Stimulated activated CD4-positive, alpha-beta T cell treated with anti-CD3 and anti-CD28 coated beads, TNF-alpha, amount 100 ng/mL, for 4 hours (primary cell): ENCODE results near the gene FOXD1.

Experiments
- DNase-seq, 3 experiments: peaks; one replicate each; pipeline ENCODE4 v3.0.0-alpha.2; 2020; ENCODE audit warnings: low read depth in 3 of 3

Gene FOXD1

DNA sequence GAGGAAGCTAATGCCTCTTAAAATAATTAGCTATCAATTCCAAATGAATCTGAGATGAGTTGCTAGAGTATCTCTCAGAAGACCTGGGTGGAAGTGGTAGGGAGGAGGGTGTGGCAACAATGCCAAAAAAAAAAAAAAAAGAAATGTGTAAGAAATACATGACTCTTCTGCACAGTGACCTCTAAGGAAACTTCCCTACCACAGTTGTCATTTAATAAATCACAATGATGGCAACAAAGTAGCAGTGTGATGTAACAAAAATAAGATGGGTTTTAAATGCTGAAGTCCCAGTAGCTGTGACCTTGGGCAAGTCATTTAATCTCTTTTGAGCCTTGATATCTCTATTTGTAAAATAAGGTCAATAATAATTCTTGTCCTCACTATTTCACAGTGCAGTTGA, 7.2 kb downstream of the FOXD1 start:
- no peak for DNase-seq

DNA sequence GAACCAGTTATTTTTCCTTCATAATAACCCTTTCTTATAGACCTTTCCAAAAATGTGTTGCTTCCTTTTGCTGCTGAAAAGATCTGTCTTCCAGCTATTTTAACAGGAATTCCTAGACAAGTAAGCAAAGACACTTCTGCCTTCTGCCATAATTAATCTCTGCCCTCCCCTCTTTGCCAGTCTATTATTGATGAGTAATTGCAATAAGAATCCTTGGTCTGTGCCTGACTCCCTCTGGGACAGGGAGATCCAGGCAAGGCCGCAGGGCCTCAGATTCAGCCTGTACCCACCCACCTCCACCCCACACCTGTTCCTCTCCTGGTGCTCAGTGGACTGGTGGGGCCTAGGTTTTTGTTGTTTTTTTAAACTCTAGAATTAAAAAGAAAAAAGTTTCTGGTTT, 8.3 kb downstream of the FOXD1 start:
- no peak for DNase-seq

DNA sequence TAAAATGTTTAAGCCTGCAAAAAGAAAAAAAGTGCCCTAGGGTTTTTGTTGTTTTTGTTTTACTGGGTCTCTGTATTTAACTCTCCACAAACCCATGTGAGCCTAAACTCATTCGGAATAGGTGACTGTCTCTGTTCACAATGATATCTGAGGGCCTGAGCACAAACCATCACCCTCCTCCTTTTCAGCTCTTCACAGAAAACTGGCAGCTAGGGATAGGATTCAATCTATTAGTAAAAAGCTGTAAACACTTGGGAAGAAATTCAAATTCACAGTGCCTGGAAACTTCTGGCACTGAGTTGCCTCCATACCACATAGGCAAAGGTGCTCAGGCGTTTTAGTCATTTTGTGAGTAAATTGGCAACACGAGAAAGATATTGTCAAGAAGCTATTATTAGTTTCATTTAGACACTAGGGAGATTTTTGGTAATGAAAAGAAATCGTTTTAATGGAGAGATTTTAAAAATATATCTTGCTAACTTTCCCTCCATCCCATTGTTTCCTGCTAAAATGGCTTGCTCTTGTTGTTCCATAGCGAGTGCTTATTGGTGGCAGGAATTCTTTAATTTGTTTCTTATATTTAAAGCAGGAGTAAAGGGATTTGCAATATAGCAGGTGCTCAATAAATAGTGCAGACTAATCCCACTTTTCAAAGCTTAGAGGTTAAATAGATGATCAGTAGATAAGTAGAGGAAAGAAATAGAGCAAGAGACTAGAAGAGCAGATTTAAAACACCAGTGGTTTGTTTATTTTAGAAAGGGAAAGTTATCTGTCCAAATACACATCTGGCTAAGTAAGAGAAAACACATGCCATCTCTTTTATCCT, 9.7 kb downstream of the FOXD1 start:
- DNase-seq, result no peak

DNA sequence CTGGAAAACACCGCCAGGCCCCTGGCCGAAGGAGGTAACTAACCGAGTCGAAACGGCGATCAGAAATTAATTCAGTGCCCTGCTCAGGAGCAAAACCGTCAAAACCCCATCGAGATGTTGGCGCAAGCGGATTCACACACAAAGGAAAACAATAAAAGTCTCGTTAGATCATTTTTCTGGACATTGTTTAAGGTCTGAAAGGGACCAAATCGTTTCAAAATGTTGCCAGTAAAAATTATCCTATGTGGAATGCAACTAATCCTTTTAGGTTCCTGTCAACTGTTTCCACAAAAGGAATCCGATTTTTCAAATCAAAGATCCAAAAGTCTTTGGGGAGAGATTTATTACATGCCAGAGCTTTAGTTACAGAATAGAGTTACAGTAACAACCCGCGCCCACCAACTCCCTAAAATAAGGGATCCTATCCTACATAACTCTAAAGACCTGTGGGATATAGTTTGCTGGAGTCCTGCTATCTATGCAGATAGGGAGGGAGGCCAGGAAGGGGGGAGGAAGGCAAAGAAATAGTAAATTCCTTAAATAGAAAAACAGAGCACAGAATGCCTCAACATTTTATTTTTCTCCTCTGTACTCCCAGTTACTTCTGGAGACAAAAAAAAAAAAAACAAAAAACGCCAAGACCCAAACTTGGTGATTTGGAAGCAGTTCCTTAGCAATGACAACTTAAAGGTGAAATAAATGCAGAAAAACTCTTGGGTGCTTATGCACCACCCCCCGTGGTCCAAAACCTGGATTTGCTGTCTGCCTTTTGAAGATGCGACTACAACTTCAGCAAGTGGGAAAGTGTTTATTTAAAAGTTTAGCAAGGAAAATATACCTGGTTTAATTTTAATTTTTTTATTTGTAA, 10.6 kb downstream of the FOXD1 start:
- DNase-seq, result no peak

DNA sequence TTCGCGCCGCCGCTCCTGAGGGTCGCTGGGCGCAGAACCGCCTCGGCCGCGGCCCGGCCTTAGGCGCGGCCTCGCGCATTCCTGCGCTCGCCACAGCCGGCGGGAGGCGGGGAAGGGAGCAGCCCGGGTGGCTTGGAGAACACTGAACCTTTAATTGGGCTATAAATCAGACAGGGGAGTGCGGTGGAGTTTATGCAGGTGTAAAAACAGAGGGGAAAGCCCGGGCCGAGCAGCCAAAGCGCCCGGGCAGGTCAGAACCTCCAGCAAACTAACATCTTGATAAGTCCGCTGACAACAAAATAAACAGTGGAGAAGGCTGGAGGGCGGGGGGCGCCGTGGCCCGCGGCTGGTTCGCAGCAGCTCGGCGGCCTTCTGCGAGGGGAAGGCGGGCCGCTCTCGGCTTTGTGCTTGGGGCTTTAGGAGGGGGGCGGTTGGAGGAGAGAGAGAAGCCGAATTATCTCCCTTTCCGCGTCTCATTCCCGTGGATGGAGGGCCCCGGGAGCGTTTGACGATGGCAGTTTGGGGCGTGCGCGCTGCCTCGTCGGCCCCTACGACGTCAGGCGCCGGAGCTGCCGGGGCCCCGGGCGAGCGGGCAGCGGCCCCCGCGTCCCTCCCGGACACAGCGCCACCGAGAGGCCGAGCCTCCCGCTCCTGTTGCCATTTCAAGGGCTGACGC, 11.3 kb downstream of the FOXD1 start:
- no peak for DNase-seq

DNA sequence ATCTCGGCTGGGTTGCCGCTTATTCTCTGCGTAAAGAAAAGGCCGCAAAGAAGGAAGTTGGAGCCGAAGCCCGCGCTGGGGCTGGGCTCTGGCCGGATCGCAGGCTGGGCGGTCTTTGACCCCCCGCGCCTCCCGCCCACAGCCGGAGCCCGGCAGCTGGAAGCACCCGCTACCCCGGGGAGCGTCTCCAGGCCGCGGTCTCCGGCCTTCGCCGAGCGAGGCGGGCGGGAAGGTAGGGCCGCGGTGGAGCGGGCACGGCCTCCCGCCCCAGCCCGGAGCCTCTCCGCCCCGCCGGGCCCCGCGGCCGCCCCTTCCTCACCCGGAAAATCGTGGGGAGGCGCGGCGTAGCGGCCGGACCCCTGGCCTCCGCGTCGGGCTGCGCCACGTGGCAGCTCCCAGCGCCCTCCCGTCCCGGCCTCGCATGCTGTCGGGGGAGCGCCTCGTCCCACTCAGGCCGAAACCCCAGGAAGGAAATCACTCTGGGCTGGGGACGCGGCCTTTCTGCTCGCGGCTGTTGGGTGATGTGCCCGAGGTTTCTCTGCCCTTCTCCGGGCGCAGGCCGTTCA, 12.0 kb downstream of the FOXD1 start:
- no peak for DNase-seq

DNA sequence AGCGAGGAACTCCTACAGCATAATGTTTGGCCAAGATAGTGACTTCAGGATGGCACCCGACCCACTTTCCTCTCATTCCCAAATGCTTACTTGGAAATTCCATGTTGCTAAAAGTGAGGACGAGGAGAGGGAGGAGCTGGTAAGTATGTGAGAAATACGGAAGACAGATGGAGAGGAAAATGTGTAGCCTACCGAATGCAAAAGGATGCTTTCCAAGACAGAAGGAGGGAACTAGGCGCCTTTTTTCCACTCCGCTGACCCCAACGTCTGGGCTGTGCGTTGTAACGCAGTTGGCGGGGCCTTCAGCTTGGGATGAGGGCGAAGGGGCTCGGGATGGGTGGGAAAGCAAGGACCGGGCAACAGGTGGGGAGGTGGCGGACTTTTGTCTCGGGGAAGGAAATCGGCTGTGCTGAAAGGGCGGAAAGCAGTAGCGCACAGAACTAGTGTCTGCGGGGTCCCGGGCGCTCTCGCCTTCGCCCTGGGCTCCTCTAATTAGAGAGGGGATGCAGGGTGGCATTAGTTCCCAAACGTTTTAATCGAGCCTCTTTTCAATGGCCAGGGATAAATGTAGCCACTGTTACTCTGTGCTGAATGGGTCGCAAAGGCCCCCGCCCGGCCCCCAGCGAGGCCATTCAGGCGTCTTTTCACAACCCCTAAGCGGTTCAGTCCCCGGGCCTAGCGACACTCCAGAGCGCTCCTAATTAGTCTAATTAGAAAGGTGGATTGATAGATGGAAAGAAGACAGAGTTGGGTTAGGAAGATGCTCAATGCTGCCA, 12.6 kb downstream of the FOXD1 start:
- DNase-seq, result no peak

DNA sequence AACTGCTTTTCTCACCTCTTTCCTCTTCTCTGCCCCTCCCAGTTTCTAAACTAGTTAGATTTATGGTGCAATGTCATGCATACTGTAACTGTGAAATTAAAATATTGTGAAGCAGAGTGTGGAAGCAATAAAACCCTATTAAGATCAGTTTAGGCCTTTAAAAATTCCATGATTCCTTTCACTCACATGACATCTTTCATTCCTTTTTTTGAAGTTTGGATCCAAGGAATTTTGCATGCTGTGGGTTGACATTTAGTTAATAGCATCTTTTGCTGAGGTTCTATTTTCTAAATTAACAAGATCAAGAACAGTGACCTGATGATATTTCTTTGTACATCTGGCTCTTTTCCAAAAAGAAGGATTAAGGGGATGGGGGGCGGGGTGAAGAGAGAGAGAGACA, 13.7 kb downstream of the FOXD1 start:
- DNase-seq, result no peak

DNA sequence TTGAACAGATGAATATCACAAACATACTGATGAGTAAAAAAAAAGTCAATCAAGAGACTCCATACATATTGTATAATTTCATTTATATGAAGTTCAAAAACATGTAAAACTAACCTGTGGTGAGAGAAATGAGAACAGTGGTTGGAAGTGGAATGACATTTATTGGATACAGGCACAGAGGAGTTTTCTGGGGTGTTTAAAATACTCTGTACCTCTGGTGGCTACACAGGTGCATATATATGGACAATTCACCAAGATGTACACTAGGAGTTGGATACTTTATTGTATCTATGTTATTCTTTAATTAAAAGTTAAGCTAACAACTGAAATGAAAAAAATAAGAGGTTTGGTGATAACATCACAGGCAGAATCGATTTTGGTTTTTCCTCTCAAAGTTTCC, 14.1 kb downstream of the FOXD1 start:
- no peak for DNase-seq

DNA sequence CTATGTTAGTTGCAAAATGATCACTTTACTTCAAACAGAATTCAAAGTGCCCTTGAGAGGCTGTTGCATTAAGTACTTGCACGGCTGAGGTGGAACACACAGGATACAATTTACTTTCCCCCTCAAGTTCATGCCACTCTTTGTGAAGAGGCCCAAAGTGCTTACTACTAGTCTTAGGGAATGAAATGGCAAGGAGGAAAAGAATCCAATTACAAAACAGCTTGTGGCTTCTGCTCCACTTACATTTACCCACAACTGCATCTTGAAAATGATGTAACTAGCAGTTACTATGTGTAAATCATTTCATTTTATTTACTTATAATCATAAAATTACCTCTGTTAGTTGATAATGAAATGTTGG, 14.6 kb downstream of the FOXD1 start:
- DNase-seq, result no peak

DNA sequence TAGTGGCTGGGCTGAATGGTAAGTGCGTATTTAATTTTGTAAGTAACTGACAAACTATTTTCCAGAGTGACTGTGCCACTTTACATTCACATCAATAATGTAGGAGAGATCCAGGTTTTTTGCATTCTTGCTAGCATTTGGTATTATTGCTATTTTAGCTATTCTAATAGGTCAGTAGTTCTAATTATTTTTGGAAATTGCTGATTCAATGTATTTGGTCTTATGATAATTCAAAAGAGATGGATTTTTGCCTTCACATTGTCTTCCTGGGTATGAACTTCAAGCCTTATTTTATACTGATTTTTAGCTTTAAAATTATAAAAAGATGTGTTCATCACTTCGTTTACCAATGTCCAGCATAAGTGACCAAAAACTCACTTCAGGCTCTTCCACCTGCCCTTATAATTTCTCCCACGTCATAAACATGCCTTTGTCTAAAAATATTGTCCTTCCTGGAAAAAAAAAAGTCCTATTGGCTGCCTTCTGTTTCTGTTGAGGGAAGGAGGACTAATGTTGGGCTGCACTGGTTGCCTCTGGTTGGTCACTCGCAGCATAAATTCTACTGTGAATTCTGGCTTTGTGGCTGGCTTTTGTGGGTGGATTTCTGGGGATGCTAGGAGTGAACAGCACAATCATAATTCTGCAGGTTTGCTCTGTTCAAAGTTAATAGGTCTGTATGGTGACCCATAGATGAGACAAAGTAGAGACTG, 15.2 kb downstream of the FOXD1 start:
- DNase-seq, result no peak

DNA sequence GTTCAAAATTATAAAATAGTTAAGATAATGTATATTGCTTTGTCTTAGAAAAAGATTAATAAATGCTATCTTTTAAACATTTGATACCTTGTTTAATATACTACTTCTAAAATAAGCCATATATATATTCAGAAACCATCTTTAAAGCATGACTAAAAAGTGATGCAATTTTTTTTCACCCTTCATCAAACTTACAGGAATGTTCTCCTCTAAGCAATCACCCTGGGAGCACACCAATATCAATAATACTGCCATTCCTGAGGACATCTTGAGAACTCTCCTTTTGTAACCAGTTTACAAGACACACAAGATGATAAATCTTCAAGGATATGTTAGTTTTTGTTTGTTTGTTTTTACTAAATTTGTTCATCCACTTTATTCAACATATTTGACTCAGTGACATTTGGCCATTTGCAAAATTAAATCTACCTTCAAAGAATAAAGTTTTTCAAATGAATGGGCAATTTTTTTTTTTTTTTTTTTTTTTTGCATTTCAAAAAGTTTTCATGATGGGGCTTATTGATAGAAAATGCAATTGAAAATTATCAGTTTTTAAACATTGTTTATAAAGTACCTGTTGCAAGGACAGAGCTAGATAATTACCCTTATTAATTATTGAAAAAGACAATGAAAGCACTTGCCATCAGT, 17.2 kb downstream of the FOXD1 start:
- no peak for DNase-seq

DNA sequence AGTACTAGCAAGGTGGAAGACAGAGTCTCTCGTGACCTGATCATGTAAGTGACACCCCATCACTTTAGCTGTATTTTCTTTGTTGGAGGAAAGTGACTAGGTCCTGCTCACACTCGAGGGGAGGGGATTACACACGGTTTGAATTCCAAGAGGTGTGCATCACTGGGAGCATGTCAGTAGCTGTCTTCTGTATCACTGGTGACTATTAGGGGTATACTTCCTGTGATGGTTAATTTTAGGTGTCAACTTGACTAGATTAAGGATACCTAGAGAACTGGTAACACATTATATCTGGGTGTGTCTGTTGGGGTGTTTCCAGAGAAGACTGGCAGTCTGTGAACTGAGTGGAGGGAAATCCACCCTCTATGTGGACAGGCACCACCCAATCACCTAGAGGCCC, 22.5 kb downstream of the FOXD1 start:
- no peak for DNase-seq

DNA sequence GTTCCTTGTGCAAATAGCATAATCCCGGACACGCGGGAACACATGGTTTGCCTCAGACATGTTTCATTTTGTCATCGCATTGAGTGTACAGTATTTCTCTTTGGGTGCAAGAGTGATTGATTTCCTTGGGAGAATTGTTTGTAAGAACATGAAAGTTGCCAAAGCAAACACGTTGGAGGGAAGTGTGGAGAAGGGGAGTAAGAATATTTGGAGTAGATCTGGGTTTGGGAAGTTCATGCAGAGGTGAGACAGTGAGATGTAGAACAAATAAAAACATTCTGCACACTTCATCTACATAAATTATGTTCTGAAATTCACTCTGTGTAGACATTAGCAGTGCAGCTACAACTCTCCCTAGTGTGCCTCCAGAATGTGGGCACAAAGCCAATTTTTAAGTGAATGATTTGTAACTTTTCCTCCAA, 24.0 kb downstream of the FOXD1 start:
- no peak for DNase-seq

DNA sequence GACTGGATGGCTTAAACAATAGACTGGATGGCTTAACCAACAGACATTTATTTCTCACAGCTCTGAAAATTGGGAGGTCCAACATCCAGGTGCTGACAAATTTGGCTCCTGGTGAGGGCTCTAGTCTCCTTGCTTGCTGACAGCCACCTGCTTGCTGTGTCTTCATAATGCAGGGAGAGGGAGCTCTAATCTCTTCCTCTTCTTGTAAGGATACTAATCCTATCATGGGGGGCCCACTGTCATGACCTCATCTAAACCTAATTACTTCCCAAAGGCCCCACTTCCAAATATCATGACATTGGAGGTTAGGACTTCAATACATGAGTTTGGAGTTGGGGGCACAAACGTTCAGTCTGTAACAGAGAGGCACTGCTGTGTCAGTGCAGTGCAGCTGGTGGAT, 26.4 kb downstream of the FOXD1 start:
- DNase-seq, result no peak

DNA sequence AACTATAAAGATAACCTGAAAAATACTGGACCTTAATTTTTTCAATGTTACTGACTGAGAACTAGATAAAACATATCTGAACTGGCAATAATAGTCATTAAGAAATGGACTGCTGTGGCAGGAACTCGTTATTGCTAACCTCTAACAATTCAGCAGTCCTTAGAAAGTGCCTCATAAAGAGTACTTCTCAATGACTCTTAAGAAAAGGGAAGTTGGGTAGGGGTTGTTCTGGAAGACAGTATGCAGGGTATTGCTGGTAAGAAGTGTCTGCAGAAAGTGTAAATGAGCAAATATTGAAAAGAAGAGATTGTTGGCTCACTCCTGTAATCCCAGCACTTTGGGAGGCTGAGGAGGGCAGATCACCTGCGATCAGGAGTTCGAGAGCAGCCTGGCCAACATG, 27.9 kb downstream of the FOXD1 start:
- DNase-seq, result no peak

DNA sequence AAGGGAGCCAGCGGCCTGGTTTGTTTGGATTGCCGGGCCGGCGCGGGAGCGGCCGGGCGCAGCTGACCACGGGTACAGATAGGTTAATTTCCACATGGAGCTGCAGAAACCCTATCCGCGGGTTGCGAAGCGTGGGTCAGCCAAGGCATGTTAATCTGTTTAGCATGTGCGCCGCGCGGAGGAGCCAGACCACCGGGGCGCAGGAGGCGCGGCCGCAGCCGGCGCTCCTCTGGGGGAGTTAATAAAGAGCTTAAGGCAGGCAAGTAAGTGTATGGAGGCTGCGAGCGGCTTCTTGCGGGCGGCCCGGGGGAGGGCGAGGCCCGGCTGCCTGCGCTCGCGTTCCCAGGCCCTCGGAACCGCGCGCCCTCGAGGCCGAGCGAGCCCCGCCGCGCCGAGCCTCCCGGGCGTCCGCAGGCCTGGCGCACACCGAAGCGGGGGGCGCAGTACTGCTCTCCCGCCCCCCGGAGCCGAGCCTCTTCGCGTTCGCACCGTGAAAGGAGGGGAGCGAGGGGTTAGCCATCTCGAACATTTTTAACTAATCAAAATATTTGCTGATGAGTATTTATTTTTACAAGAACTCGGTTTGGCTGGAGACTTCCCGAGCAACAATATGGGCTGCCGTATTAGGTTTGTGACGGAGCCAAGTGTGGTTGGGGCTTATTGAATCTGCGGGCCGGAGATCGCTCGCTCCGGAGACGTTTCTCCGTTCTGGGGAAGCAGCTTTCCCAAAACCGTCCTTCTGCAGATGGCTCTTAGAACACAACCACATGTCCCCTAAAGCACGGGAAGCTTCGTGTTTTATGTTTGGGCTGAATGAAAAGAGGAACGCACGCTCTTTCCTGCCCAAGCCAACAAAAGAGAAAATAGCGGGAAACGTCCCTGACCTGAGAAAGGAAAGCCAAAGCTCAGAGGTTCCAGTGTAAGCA, 28.8 kb downstream of the FOXD1 start:
- DNase-seq, result no peak

DNA sequence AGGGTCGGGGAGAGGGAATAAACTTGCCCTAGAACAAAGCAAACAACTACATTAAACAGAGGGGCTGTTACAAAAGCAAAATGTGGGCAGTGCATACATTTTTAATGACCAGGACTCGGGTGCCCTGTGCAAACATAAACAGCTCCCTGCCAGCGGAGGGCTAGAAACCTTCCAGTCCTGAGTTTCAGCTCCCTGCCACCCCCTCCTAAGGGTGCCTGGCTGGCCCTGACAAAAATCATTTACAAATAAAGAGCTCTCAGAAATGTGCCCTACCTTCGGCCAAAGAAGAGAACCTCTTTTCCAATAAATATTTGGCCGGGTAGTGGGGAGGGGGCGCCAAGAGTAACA, 29.5 kb downstream of the FOXD1 start:
- no peak for DNase-seq

DNA sequence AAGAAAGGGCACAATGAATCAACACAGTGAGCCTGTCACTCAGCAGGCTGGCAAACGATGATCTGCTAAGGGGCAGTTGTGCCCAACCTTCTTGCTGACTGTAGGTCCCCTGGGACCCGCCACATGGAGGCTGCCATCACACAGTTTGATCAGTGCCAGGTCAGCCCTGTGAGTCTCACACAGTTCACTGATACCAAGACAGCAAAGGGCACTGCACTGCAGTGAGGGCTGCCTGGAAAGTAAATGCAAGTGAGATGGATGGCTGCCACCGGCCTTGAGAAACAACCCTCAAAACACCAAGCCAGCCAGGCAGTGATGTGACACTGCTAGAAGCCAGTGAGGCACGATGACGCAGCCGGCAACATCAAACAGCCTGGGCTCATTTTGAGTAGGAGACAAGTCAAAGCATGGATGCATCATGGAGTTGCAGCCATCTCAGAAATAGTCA, 30.3 kb downstream of the FOXD1 start:
- no peak for DNase-seq
